Measurements from ENCODE around the gene BMP7.
A peak's percentile ranks its signal among the peaks of the same experiment; 100 is the strongest.

BMP7 gene

DNA sequence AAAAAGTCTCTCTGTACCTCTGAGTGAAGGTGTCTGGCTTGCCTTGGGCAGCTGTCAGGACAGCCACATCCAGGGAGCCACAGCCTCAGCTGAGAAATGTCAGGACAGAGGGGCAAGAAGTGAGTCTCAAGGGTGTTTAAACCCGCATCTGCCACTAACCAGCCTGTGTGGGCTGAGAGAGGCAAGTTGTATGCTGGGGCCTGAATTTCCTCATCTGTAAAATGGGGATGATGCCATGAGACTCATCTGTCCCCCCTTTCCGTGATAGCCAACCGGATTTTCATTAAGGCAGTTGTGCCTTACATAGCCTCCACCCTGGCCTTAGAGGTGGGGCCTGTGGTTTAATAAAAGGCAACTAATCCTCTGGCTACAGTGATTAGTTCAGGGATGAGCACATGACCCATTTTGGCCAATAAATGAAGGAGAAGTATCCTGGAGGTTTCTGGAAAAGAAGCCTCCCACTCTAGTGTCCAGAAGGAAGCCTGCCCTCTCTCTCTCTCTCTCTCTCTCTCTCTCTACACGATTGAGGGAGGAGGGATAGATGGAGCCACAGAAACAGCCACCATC is 79.3 kb downstream of the BMP7 start:
- DNase-seq = no peak

DNA sequence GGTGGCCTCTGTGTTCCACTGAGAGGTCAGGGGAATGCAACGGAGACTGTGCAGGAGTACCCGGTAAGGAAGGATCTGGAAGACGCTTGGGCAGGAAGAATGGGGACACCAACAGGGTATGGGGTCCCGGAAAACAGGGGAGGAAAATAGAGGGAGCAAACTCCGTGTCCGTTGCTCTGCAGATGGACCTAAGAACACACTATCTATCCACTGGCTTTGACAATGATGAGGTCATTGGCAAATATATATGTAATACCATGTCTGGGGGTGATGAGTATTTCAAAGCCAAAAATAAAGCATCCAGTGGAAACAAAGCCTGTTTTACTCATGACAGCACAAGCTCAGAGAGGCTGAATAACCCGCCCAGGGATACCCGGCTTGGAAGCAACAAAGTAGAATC is 80.2 kb downstream of the BMP7 start:
- DNase-seq = no peak

DNA sequence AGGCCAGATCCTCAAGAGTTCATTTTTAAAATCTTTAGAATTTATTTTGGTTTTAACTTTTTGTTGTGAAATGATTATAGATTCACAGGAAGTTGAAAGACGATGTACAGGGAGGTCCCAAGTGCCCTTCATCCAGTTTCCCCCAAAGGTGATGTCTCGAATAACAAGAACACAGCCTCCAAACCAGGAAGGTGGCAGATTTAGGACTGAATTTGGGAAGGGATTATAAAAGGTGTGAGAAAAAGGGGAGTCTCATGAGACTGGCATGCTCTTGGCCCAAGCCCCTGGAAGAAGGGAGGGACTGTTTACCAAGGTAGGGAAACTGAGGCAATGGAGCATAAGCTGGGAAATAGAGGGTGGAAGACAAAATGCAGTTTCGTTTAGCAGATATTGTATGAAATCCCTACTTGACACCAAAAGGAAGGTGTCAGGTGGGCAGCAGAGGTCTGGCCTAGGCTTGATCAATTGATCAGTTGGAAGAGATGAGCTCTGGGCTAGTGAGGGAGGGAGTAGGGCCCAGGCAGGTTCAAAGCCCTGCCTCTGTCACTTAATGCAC is 81.2 kb downstream of the BMP7 start:
- no peak for DNase-seq

- DNase-seq = no peak
These were observed 82.9 kb downstream of the BMP7 start for GRCh38 chr20:57183457-57184009.

GRCh38 chr20:57181639-57182038 is 84.8 kb downstream of the BMP7 start:
- DNase-seq = no peak

DNA sequence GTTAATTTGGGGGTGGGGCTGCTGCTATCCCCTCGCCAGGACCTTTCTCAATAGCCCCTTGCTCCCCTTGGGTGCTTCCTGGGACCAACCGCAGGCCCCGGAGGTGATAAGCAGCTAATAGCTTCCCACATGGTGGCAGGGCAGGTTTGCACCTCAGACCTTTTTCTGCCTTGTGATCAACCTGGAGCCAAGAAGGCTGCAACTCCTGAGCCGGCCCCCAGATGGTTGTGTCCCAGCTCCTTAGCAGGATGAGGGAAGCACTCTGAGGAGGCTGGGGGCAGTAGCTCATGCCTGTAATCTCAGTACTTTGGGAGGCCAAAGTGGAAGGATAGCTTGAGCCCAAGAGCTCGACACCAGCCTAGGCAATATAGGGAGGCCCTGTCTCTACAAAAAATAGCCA is 85.5 kb downstream of the BMP7 start:
- DNase-seq = no peak

GRCh38 chr20:57180387-57180786 is 86.1 kb downstream of the BMP7 start:
- DNase-seq = no peak

DNA sequence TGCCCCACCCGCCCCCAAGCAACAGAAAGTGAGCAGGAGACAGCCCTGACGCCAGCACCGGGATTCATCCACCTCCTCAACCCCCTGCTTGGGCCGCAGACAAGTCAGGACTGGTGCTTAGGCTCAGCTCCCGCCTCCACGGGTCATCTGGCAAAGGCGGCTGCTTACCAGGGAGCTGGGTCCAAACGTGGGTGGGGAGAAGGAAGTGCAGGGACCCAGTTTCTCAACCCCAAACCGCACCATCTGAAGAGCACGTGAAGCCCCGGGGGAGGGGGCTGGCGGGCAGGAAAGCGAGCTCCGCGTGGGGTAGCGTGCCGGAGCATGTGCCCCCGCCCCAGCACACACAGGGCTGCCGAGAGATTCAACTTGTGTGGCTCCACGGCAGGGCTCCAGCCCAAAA is 87.2 kb downstream of the BMP7 start:
- DNase-seq = no peak

DNA sequence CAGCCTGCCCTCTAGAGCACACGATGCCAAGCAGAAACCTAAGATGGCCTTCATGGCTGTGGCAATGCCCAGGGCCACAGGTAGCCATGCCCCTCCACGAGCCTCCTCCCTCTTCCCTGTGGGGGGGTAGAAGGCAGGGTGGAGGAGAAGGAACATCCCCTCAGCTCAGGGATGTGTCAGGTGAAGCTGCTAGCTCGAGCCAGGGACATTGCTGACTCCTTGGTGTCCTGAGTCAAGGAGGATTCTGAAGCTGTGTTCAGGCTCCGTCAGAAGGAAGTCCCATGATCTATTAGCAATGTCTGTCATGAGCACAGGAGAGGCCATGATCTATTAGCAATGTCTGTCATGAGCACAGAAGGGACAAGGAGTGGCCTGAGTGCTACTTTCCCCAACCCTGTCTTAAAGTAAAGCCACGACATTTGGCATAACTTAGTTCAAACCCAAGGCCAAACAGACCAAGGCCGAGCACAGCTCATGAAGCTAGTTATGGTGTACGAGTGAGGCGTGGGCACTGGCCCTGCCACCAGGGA is 87.8 kb downstream of the BMP7 start:
- DNase-seq = no peak

- DNase-seq = no peak
These were observed 88.7 kb downstream of the BMP7 start for GRCh38 chr20:57177636-57178280.

GRCh38 chr20:57176842-57177241 is 89.6 kb downstream of the BMP7 start:
- DNase-seq = no peak

- DNase-seq = peak; percentile 57
These were observed 90.9 kb downstream of the BMP7 start for GRCh38 chr20:57175397-57176010.

GRCh38 chr20:57174737-57175136 is 91.7 kb downstream of the BMP7 start:
- DNase-seq = no peak

DNA sequence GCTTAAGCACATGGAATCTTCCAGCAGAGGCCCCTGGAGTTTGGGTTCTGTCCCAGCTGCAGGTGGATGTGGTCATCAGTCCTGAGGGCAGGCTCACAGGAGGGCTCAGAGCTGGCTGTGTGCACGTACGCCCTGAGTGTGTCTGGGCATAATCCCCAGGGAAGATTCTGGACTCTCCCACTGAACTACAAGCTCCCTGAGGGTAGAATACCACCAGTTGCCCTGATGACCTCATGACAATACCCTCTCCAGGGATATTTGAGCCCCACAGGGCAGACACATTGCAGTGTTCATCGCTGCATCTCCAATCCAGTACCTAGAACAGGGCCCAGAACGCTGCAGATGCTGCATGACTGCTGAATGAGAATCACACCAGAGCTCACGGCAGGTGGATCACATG is 92.5 kb downstream of the BMP7 start:
- no peak for DNase-seq

DNA sequence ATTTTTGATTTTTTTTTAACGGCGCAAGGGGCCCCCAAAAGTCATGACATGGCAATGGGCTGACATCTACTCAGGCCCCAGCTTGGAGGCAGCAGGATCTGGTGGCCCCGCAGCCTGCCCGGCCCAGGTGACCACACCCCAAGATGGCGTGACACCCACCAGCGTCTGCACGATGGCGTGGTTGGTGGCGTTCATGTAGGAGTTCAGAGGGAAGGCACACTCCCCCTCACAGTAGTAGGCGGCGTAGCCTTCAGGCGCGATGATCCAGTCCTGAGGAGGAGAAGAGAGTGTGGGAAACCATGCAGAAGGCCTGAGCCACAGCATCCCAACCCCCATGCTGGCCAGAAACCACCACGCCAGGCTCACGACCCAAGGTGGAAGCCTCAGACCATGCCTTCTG is 93.4 kb downstream of the BMP7 start:
- DNase-seq = no peak

GRCh38 chr20:57170343-57170742 is 96.1 kb downstream of the BMP7 start:
- no peak for DNase-seq

GRCh38 chr20:57169162-57169561 is 97.3 kb downstream of the BMP7 start:
- no peak for DNase-seq

GRCh38 chr20:57167971-57168701 is 98.3 kb downstream of the BMP7 start:
- no peak for DNase-seq

DNA sequence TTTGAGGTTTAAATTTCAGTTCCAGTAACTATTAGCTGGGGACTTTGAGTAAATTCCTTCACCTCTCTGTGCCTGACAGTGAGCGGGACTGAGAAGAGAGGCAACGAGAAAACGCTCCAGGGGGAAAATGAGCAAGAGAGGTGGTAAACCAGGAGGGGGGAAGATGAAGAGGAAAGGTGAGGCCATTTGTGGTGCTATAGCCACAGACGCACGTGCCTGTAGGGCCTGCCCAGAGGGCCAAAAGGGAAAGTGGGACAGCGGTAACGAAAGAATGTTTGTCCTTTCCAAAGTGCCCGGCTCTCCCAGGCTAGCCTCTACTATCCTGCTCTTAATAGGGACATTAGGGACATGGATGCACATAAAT is 99.2 kb downstream of the BMP7 start:
- DNase-seq = no peak

GRCh38 chr20:57166568-57167291 is 99.7 kb downstream of the BMP7 start:
- DNase-seq = no peak

DNA sequence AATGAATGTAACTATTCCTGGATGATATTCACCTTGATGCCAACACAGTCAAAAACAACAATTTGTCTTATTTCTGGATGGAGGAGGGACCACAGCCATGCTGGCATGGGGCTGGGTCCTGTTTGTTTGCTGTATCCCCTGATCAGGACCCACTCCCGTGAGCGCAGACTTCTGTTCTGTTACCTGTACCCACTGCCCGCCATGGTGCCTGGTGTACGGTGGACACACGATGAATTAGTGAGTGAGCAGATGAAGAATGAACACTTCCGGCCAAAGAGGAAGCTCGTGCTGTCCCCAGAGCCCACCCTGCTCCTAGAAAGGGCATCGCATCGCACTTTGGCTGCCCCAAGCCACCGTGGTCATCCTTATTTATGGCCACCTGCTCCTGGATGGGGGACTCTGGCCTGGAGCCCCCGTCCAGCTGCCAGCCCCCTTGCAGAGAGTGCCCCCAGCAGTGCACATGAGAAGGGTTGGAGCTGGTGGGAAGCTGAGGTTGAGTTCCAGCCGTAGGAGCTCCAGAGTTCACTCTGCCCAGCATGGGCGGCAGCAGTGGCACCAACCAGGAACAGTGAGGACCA is 100.9 kb downstream of the BMP7 start:
- DNase-seq = no peak

DNA sequence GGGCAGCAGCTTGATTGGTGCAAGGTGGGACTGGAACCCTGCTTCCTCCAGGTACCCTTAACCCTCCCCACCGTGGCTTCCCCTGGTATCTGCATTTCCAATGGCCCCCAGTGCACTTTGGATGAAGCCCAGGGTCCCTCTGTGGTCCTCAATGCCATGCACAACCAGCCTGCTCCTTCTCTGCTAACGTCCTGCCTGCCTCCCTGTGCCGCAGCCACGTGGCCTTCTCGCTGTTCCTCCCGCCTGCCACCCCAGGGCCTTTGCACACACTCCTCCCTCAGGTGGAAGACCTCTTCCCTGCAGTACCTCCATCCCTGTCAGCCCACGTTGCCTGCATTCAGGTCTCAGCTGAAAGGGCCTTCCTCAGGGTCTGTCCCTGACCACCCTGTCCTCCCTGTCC is 101.6 kb downstream of the BMP7 start:
- DNase-seq = no peak
